K562 (cell line): Measurements from ENCODE around the gene MYH6.

ENCODE experiments used
- BCLAF1 ChIP-seq, 2 experiments: fragments of 450-650 bp in 1 of 2; IDR thresholded peaks; 2 replicates each; pipeline ENCODE4 v1.6.1; 2011 to 2017; ENCODE audit warnings: low read depth in 2 of 2, antibody characterized with exemption in 1 of 2, borderline replicate concordance in 1 of 2, low read length in 1 of 2, mild to moderate bottlenecking in 1 of 2, mixed read lengths in 1 of 2; ENCODE audit not compliant: control insufficient read depth in 1 of 2
- BRF1 ChIP-seq: IDR thresholded peaks from 3 replicates; pipeline ENCODE4 v1.6.1; 2011; ENCODE audit warnings: borderline replicate concordance, mild to moderate bottlenecking; ENCODE audit not compliant: insufficient read length; ENCODE audit errors: extremely low read depth
- CHD1 ChIP-seq: fragments of 200-600 bp; sonication (generic); IDR thresholded peaks from one replicate; pipeline ENCODE4 v1.6.1; 2012; ENCODE audit warnings: mild to moderate bottlenecking, moderate library complexity, low read length, inconsistent platforms
- CREM ChIP-seq: IDR thresholded peaks from 2 replicates; pipeline ENCODE4 v1.6.1; 2014; ENCODE audit warnings: antibody characterized with exemption, low read depth
- YY1 ChIP-seq, 3 experiments: IDR thresholded peaks; 2 replicates each; pipeline ENCODE4 v1.6.1; 2011; ENCODE audit warnings: low read length in 2 of 3, mild to moderate bottlenecking in 2 of 3, moderate library complexity in 2 of 3, borderline replicate concordance in 1 of 3, control low read depth in 1 of 3, low read depth in 1 of 3; ENCODE audit not compliant: insufficient read depth in 3 of 3, insufficient replicate concordance in 2 of 3, control insufficient read depth in 1 of 3, insufficient read length in 1 of 3; ENCODE audit errors: extremely low read depth in 1 of 3

- TF ChIP-seq CREM = no peak
- no peak for TF ChIP-seq BRF1
- TF ChIP-seq CHD1 = no peak
- TF ChIP-seq YY1 (IDR thresholded peaks at IDR 0.05; ENCODE audit: borderline replicate concordance in 1 of 3, control insufficient read depth in 1 of 3, extremely low read depth in 1 of 3, insufficient read depth in 3 of 3, insufficient read length in 1 of 3, insufficient replicate concordance in 2 of 3, low read depth in 1 of 3, low read length in 2 of 3) = no peak
- no peak for TF ChIP-seq BCLAF1 (IDR thresholded peaks at IDR 0.05; ENCODE audit: borderline replicate concordance in 1 of 2, control insufficient read depth in 1 of 2, low read depth in 2 of 2, low read length in 1 of 2)
Measured at GRCh38 chr14:23418021-23418420, 9.9 kb upstream of the MYH6 start.
